GM21786 (cell line): Measurements from ENCODE around the gene CHM.
"Not testable (repeated sequence)": the region's sequence is repeated elsewhere in the genome, so short reads cannot be mapped to it uniquely, and the experiment has no call there.

Experiments used
- ATAC-seq: cut with Tn5 transposase; IDR thresholded peaks from one replicate; pipeline ENCODE4 v1.9.1; 2021; ENCODE audit not compliant: unreplicated experiment

CHM gene

GRCh38 chrX:85996555-85996954 is 50.8 kb downstream of the CHM start:
- no peak for ATAC-seq

GRCh38 chrX:85995641-85996040 is 51.7 kb downstream of the CHM start:
- no peak for ATAC-seq

GRCh38 chrX:85994797-85995196 is 52.6 kb downstream of the CHM start:
- ATAC-seq: no peak

- no peak for ATAC-seq
Measured at GRCh38 chrX:85994228-85994627, 53.1 kb downstream of the CHM start.

GRCh38 chrX:85993539-85994197 is 53.7 kb downstream of the CHM start:
- no peak for ATAC-seq

GRCh38 chrX:85992811-85993229 is 54.5 kb downstream of the CHM start:
- ATAC-seq: no peak

GRCh38 chrX:85988353-85988752 is 59.0 kb downstream of the CHM start:
- no peak for ATAC-seq

GRCh38 chrX:85980286-85980685 is 67.1 kb downstream of the CHM start:
- ATAC-seq: no peak

GRCh38 chrX:85977218-85977617 is 70.1 kb downstream of the CHM start:
- ATAC-seq: peak; percentile 92

- not testable (repeated sequence) for ATAC-seq
Measured at GRCh38 chrX:85972351-85972750, 75.0 kb downstream of the CHM start.

- ATAC-seq: no peak
Measured at GRCh38 chrX:85964744-85965143, 82.6 kb downstream of the CHM start.

- ATAC-seq: no peak
Measured at GRCh38 chrX:85963736-85964135, 83.6 kb downstream of the CHM start.

GRCh38 chrX:85955510-85955909 is 91.8 kb downstream of the CHM start:
- ATAC-seq: no peak

GRCh38 chrX:85944751-85945150 is 102.6 kb downstream of the CHM start:
- ATAC-seq: not testable (repeated sequence)

GRCh38 chrX:85941275-85941674 is 106.1 kb downstream of the CHM start:
- ATAC-seq: no peak

GRCh38 chrX:85939942-85940341 is 107.4 kb downstream of the CHM start:
- not testable (repeated sequence) for ATAC-seq

GRCh38 chrX:85934399-85934798 is 113.0 kb downstream of the CHM start:
- ATAC-seq: not testable (repeated sequence)

GRCh38 chrX:85930099-85930498 is 117.3 kb downstream of the CHM start:
- no peak for ATAC-seq

- no peak for ATAC-seq
Measured at GRCh38 chrX:85928606-85929005, 118.8 kb downstream of the CHM start.

GRCh38 chrX:85927740-85928139 is 119.6 kb downstream of the CHM start:
- no peak for ATAC-seq

GRCh38 chrX:85922821-85923220 is 124.5 kb downstream of the CHM start:
- no peak for ATAC-seq

GRCh38 chrX:85916656-85917280 is 130.6 kb downstream of the CHM start:
- ATAC-seq: not testable (repeated sequence)

GRCh38 chrX:85914431-85914830 is 132.9 kb downstream of the CHM start:
- no peak for ATAC-seq
